ENCODE data around the gene IKZF5.
A peak's percentile ranks its signal among the peaks of the same experiment; 100 is the strongest.

The IKZF5 gene

GRCh38 chr10:123014772-123015171 is 6.2 kb upstream of the IKZF5 start:
- DNase-seq, result no peak
- ATAC-seq, result no peak

GRCh38 chr10:123013456-123014419 is 5.1 kb upstream of the IKZF5 start:
- no peak for DNase-seq
- ATAC-seq, result no peak

GRCh38 chr10:123011987-123012386 is 3.4 kb upstream of the IKZF5 start:
- ATAC-seq, result no peak

GRCh38 chr10:123009105-123009820 is 668 bp upstream of the IKZF5 start:
- ATAC-seq, result no peak
- DNase-seq, result peak; percentile 26

More at GRCh38 chr10:123011987-123012386, 3.4 kb upstream of the IKZF5 start:
- DNase-seq, result no peak

- peak; percentile 39 for ATAC-seq
- peak; percentile 38 for DNase-seq
Observed at GRCh38 chr10:123007558-123008354, 839 bp downstream of the IKZF5 start.

GRCh38 chr10:123004298-123004697 is 4.3 kb downstream of the IKZF5 start:
- no peak for DNase-seq
- no peak for ATAC-seq

- DNase-seq (no peak), ATAC-seq (no peak)
Observed at GRCh38 chr10:123001370-123001769, 7.2 kb downstream of the IKZF5 start.

- no peak for ATAC-seq
Observed at GRCh38 chr10:123000155-123000554, 8.4 kb downstream of the IKZF5 start.

GRCh38 chr10:122999347-122999746 is 9.2 kb downstream of the IKZF5 start:
- ATAC-seq (no peak), DNase-seq (no peak)

More at GRCh38 chr10:123000155-123000554, 8.4 kb downstream of the IKZF5 start:
- no peak for DNase-seq

- no peak for DNase-seq
- ATAC-seq, result no peak
Observed at GRCh38 chr10:122998934-122999333, 9.7 kb downstream of the IKZF5 start.

GRCh38 chr10:122998360-122998917 is 10.2 kb downstream of the IKZF5 start:
- no peak for DNase-seq
- no peak for ATAC-seq

- DNase-seq (no peak), ATAC-seq (no peak)
Observed at GRCh38 chr10:122997864-122998263, 10.7 kb downstream of the IKZF5 start.

- DNase-seq (no peak), ATAC-seq (no peak)
Observed at GRCh38 chr10:122995936-122996335, 12.7 kb downstream of the IKZF5 start.

GRCh38 chr10:122993797-122994336 is 14.7 kb downstream of the IKZF5 start:
- no peak for ATAC-seq
- no peak for DNase-seq

GRCh38 chr10:122992031-122992585 is 16.5 kb downstream of the IKZF5 start:
- DNase-seq (no peak), ATAC-seq (no peak)

GRCh38 chr10:122990278-122990677 is 18.3 kb downstream of the IKZF5 start:
- DNase-seq (no peak), ATAC-seq (no peak)

GRCh38 chr10:122988501-122988900 is 20.1 kb downstream of the IKZF5 start:
- no peak for ATAC-seq
- no peak for DNase-seq

- ATAC-seq (no peak), DNase-seq (no peak)
Observed at GRCh38 chr10:122986335-122986734, 22.3 kb downstream of the IKZF5 start.

GRCh38 chr10:122984708-122985107 is 23.9 kb downstream of the IKZF5 start:
- ATAC-seq (no peak), DNase-seq (no peak)

- ATAC-seq (no peak), DNase-seq (no peak)
Observed at GRCh38 chr10:122983898-122984297, 24.7 kb downstream of the IKZF5 start.

GRCh38 chr10:122981066-122981464 is 27.5 kb downstream of the IKZF5 start:
- no peak for ATAC-seq

More at GRCh38 chr10:122981066-122981464, 27.5 kb downstream of the IKZF5 start:
- DNase-seq, result no peak
